Endothelial cell of umbilical vein (primary cell): ENCODE results near the gene GON4L. TPM values are rescaled to one million over a fixed set of nuclear protein-coding genes. Genes with fewer than 3 reads are reported as not detected.

ENCODE experiments used
- BruUV-seq: library from RNA; stranded (reverse); fragments of 400-500 nt; replicated peaks from 2 replicates; lab custom pipeline; 2021; lab: Mats Ljungman, UMichigan
- CTCF ChIA-PET: fragments of 300-600, 350-600 bp; sonication (Branson Sonifier 250); formaldehyde crosslinking; loops from one replicate; lab custom pipeline; 2021; ENCODE audit warnings: antibody characterized with exemption, inconsistent platforms; lab: Charles Lee
- POLR2A ChIA-PET: fragments of 300-600, 350-600 bp; sonication (Branson Sonifier 250); formaldehyde crosslinking; loops from one replicate; lab custom pipeline; 2021; ENCODE audit warnings: antibody characterized with exemption, inconsistent platforms; lab: Charles Lee
- DNase-seq: peaks from one replicate; pipeline ENCODE4 v3.0.0-alpha.2; 2011; ENCODE audit warnings: low read depth, low spot score
- FAIRE-seq: peaks from 2 replicates; lab custom pipeline; 2011; peaks lifted over from hg19 to GRCh38; lab: Jason Lieb, UNC
- H2AFZ ChIP-seq: 2 replicates; pipeline ENCODE4 v1.6.0; 2012; ENCODE audit warnings: low read depth, low read length, control low read depth, inconsistent platforms
- H3K27ac ChIP-seq: 2 replicates; pipeline ENCODE4 v1.5.1; 2011; ENCODE audit warnings: low read depth, mild to moderate bottlenecking, control low read depth, low read length, moderate library complexity; ENCODE audit not compliant: insufficient read depth
- H3K27me3 ChIP-seq, 2 experiments: 2 replicates each; pipeline versions ENCODE4 v1.6.0 to v1.6.1; 2011; ENCODE audit warnings: low read length in 2 of 2, mixed read lengths in 1 of 2; ENCODE audit not compliant: control insufficient read depth in 2 of 2, insufficient read depth in 2 of 2
- H3K36me3 ChIP-seq, 2 experiments: 2 replicates in 1 of 2; 3 replicates in 1 of 2; pipeline ENCODE4 v1.5.1; 2011; ENCODE audit warnings: low read length in 2 of 2, mild to moderate bottlenecking in 1 of 2, moderate library complexity in 1 of 2; ENCODE audit not compliant: control insufficient read depth in 2 of 2, insufficient read depth in 2 of 2; ENCODE audit errors: extremely low read depth in 1 of 2
- H3K4me1 ChIP-seq: 3 replicates; pipeline ENCODE4 v1.5.1; 2011; ENCODE audit warnings: mild to moderate bottlenecking, low read length; ENCODE audit not compliant: control insufficient read depth, insufficient read depth; ENCODE audit errors: extremely low read depth
- H3K4me2 ChIP-seq: 2 replicates; pipeline ENCODE4 v1.6.1; 2011; ENCODE audit warnings: low read length, control low read depth, mixed read lengths; ENCODE audit not compliant: insufficient read depth
- H3K4me3 ChIP-seq, 3 experiments: fragments of 200-600 bp in 1 of 3; sonication (generic), shearing (Covaris generic) in 1 of 3; replicated peaks in 1 of 3; 2 replicates each; pipeline ENCODE4 v1.5.1; 2011 to 2016; ENCODE audit warnings: control low read depth in 3 of 3, low read length in 3 of 3, mild to moderate bottlenecking in 2 of 3, inconsistent platforms in 1 of 3, low read depth in 1 of 3, moderate library complexity in 1 of 3; ENCODE audit not compliant: insufficient read depth in 1 of 3
- H3K79me2 ChIP-seq: 2 replicates; pipeline ENCODE4 v1.6.0; 2012; ENCODE audit warnings: low read length, inconsistent platforms; ENCODE audit not compliant: control insufficient read depth, insufficient read depth
- H3K9ac ChIP-seq: replicated peaks from 2 replicates; pipeline ENCODE3; 2011; ENCODE audit warnings: low read length, control low read depth; ENCODE audit not compliant: insufficient read depth; ENCODE audit errors: extremely low read depth
- H3K9me1 ChIP-seq: replicated peaks from 3 replicates; pipeline ENCODE4 v1.6.0; 2011; ENCODE audit warnings: mild to moderate bottlenecking, low read length; ENCODE audit not compliant: control insufficient read depth, insufficient read depth; ENCODE audit errors: extremely low read depth
- H3K9me3 ChIP-seq: replicated peaks from 2 replicates; pipeline ENCODE4 v1.5.1; 2012; ENCODE audit warnings: low read length, inconsistent platforms; ENCODE audit not compliant: control insufficient read depth, insufficient read depth
- H4K20me1 ChIP-seq: replicated peaks from 2 replicates; pipeline ENCODE3; 2011; ENCODE audit warnings: mild to moderate bottlenecking, low read length; ENCODE audit not compliant: control insufficient read depth, insufficient read depth; ENCODE audit errors: extremely low read depth
- CTCF ChIP-seq, 2 donors: IDR thresholded peaks; 1 replicate in 1 of 2; 2 replicates in 1 of 2; pipeline ENCODE4 v1.5.1; 2011; ENCODE audit warnings: low read length in 2 of 2, mild to moderate bottlenecking in 2 of 2, moderate library complexity in 2 of 2, control low read depth in 1 of 2, inconsistent platforms in 1 of 2, low read depth in 1 of 2; ENCODE audit not compliant: insufficient read depth in 1 of 2; ENCODE audit errors: extremely low read depth in 1 of 2
- EZH2 ChIP-seq: IDR thresholded peaks from 2 replicates; pipeline ENCODE4 v1.6.1; 2012; ENCODE audit warnings: borderline replicate concordance, low read depth, mild to moderate bottlenecking, moderate library complexity, low read length, inconsistent platforms; ENCODE audit not compliant: severe bottlenecking
- FOS ChIP-seq: IDR thresholded peaks from 2 replicates; pipeline ENCODE4 v1.6.1; 2011; ENCODE audit warnings: mild to moderate bottlenecking, low read length, moderate library complexity, borderline replicate concordance; ENCODE audit not compliant: insufficient read depth
- GATA2 ChIP-seq: IDR thresholded peaks from 2 replicates; pipeline ENCODE4 v1.7.0; 2011; ENCODE audit warnings: low read depth, mild to moderate bottlenecking, moderate library complexity, mixed read lengths, low read length; ENCODE audit not compliant: insufficient read length, insufficient read depth
- JUN ChIP-seq: IDR thresholded peaks from 2 replicates; pipeline ENCODE4 v1.6.1; 2011; ENCODE audit warnings: borderline replicate concordance, low read depth; ENCODE audit not compliant: insufficient read length, insufficient read depth
- MAX ChIP-seq: IDR thresholded peaks from 2 replicates; pipeline ENCODE4 v1.6.1; 2011; ENCODE audit not compliant: insufficient read depth, insufficient read length
- MYC ChIP-seq: IDR thresholded peaks from one replicate; pipeline ENCODE4 v1.6.1; 2011; ENCODE audit warnings: mild to moderate bottlenecking, low read depth, low read length
- POLR2A ChIP-seq: IDR thresholded peaks from 2 replicates; pipeline ENCODE4 v1.6.1; 2012; ENCODE audit warnings: low read depth, mild to moderate bottlenecking, control low read depth, low read length
- POLR2AphosphoS5 ChIP-seq: IDR thresholded peaks from 2 replicates; pipeline ENCODE4 v1.6.1; 2012; ENCODE audit warnings: low read depth, mild to moderate bottlenecking, control low read depth, low read length, moderate library complexity; ENCODE audit not compliant: insufficient read depth
- dilution Hi-C: fragments of 300-500 bp; cut with MboI; formaldehyde crosslinking; loops from one replicate; pipeline ENCODE4 v1.15.0; 2019; ENCODE audit warnings: low sequenced_read_pairs; ENCODE audit not compliant: extremely low pct_ligation_motif_present
- intact Hi-C: fragments of 100-400 bp; cut with micrococcal nuclease; formaldehyde crosslinking; loops from one replicate; pipeline ENCODE4 v1.10.0; 2022
- polyA plus RNA-seq, 4 experiments: library from polyadenylated mRNA; depleted of rRNA in 3 of 4; stranded (reverse) in 3 of 4; unstranded in 1 of 4; fragments of >200 nt; gene quantifications; 2 replicates each; pipeline versions ENCODE4 v1.2.1 to v1.2.3, GENCODE V29; 2011 to 2012; ENCODE audit warnings: missing spikeins in 1 of 4
- total RNA-seq: library from RNA; stranded (reverse); gene quantifications from 2 replicates; pipeline ENCODE4 v1.2.3, GENCODE V29; 2021

GON4L gene
- total and polyA plus RNA-seq, 2 donors (not counting 3 experiments of a cell fraction or from before 2014, with no cell fraction given), result 30.5 to 58.7 TPM

- dilution Hi-C loops (no loop called here), intact Hi-C loops (no loop called here)
- no peak overlapping the region for H3K9ac ChIP-seq
- DNase-seq (peak; percentile 56), FAIRE-seq (no peak)
- POLR2A ChIA-PET, result no interaction called here
- H3K4me1 ChIP-seq, result no peaks in the 10 kb centered on the region
- no peak overlapping the region for H3K4me3 ChIP-seq
- no peaks in the 10 kb centered on the region for H3K79me2 ChIP-seq
- no peak overlapping the region for H3K27ac ChIP-seq
- H3K4me2 ChIP-seq, result no peak overlapping the region
- H2AFZ ChIP-seq, result no peak overlapping the region
- no peaks in the 10 kb centered on the region for H3K9me1 ChIP-seq
- no peaks in the 10 kb centered on the region for H3K9me3 ChIP-seq
- TF ChIP-seq MYC (no peak), JUN (no peak), GATA2 (no peak), CTCF (IDR thresholded peaks at IDR 0.05; ENCODE audit: extremely low read depth in 1 of 2, insufficient read depth in 1 of 2, low read depth in 1 of 2, low read length in 2 of 2) (no peak), EZH2 (no peak), POLR2A (no peak), MAX (no peak), POLR2AphosphoS5 (no peak), FOS (no peak)
- no TSS peak for BruUV-seq
- no peaks in the 10 kb centered on the region for H3K27me3 ChIP-seq
- CTCF ChIA-PET, result interaction anchor here (2.3 to 3.2 kb wide), 3 partner anchors 10 to 17 kb away, joined by 7 to 18 read pairs (median 9); partner anchors contain the start of genes GON4L and SYT11
- H3K36me3 ChIP-seq, result no peaks in the 10 kb centered on the region
- no peaks in the 10 kb centered on the region for H4K20me1 ChIP-seq
Measured at GRCh38 chr1:155873860-155874259, 16.8 kb upstream of the GON4L start.
